ENCODE data around the gene TAMALIN. TPM values are rescaled to one million over a fixed set of nuclear protein-coding genes. Genes with fewer than 3 reads are reported as not detected.

TAMALIN gene
- total RNA-seq, 1 experiment from 2014 or later, result 0.39 TPM

GRCh38 chr12:52013626-52014310 lies 7.0 kb downstream of the TAMALIN start:
- no peak for DNase-seq (ENCODE audit: low read depth)

- DNase-seq (ENCODE audit: low read depth), result no peak
Measured at GRCh38 chr12:52014567-52015530, 8.1 kb downstream of the TAMALIN start.

- DNase-seq (ENCODE audit: low read depth), result no peak
Measured at GRCh38 chr12:52015532-52016041, 8.8 kb downstream of the TAMALIN start.

GRCh38 chr12:52018433-52019112 lies 11.8 kb downstream of the TAMALIN start:
- no peak for DNase-seq (ENCODE audit: low read depth)

- DNase-seq (ENCODE audit: low read depth), result no peak
Measured at GRCh38 chr12:52019113-52019770, 12.5 kb downstream of the TAMALIN start.

GRCh38 chr12:52020539-52021336 lies 14.0 kb downstream of the TAMALIN start:
- peak; percentile 54 for DNase-seq (ENCODE audit: low read depth)

- DNase-seq (ENCODE audit: low read depth), result no peak
Measured at GRCh38 chr12:52022841-52023181, 16.1 kb downstream of the TAMALIN start.

GRCh38 chr12:52023182-52023975 lies 16.6 kb downstream of the TAMALIN start:
- peak; percentile 62 for DNase-seq (ENCODE audit: low read depth)

GRCh38 chr12:52023976-52024688 lies 17.4 kb downstream of the TAMALIN start:
- DNase-seq (ENCODE audit: low read depth), result no peak

GRCh38 chr12:52024845-52025230 lies 18.1 kb downstream of the TAMALIN start:
- no peak for DNase-seq (ENCODE audit: low read depth)

GRCh38 chr12:52026263-52026662 lies 19.5 kb downstream of the TAMALIN start:
- no peak for DNase-seq (ENCODE audit: low read depth)

GRCh38 chr12:52027085-52027843 lies 20.5 kb downstream of the TAMALIN start:
- no peak for DNase-seq (ENCODE audit: low read depth)

GRCh38 chr12:52029685-52030084 lies 22.9 kb downstream of the TAMALIN start:
- DNase-seq (ENCODE audit: low read depth), result peak; percentile 57

GRCh38 chr12:52032446-52032803 lies 25.7 kb downstream of the TAMALIN start:
- DNase-seq (ENCODE audit: low read depth), result no peak

GRCh38 chr12:52032804-52033445 lies 26.2 kb downstream of the TAMALIN start:
- DNase-seq (ENCODE audit: low read depth), result peak; percentile 92

- no peak for DNase-seq (ENCODE audit: low read depth)
Measured at GRCh38 chr12:52033446-52034140, 26.8 kb downstream of the TAMALIN start.

GRCh38 chr12:52035190-52035589 lies 28.4 kb downstream of the TAMALIN start:
- DNase-seq (ENCODE audit: low read depth), result no peak

Data from HT1080 (cell line).